HEK293T (cell line): ENCODE results near the gene PRKCZ.

ENCODE experiments used
- BHLHE40 ChIP-seq: fragments of 450-650 bp; IDR thresholded peaks from 2 replicates; pipeline ENCODE4 v1.6.1; 2016; ENCODE audit warnings: mild to moderate bottlenecking, moderate library complexity, borderline replicate concordance
- ELF4 ChIP-seq: fragments of 450-650 bp; IDR thresholded peaks from 2 replicates; pipeline ENCODE4 v1.6.1; 2017; ENCODE audit warnings: antibody characterized with exemption
- L3MBTL2 ChIP-seq: fragments of 450-650 bp; conservative IDR thresholded peaks from 2 replicates; pipeline ENCODE4 v1.6.1; 2016; ENCODE audit warnings: mild to moderate bottlenecking
- SP1 ChIP-seq: fragments of 450-650 bp; IDR thresholded peaks from 2 replicates; pipeline ENCODE4 v1.6.1; 2017
- SUZ12 ChIP-seq: fragments of 450-650 bp; IDR thresholded peaks from 2 replicates; pipeline ENCODE4 v1.6.1; 2016; ENCODE audit warnings: mild to moderate bottlenecking

DNA sequence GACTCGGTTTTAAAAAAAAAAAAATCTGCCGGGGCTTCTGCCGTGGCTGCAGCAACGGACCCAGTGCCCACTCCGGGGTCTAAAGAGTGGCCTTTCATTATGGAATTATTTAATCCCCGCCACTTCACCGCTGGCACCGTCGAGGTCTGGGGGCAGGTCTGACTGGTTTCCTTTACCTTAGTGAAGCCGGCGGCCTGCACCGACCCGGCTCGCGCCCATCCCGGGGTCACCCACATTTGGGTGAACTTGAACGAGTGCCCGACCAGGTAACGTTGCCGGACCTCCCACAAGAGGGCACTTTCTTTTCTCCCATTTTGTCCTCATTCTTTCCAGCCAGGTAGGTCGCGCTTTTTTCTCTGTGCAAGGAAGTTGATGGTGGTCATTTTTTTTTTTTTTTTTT lies 4.3 kb downstream of the PRKCZ start:
- TF ChIP-seq L3MBTL2 (no peak), ELF4 (no peak), BHLHE40 (no peak), SP1 (no peak), SUZ12 (no peak)
